ENCODE data around the gene SULT4A1. TPM values are rescaled to one million over a fixed set of nuclear protein-coding genes. Genes with fewer than 3 reads are reported as not detected.

SULT4A1 gene
- total RNA-seq, 4 donors from 2014 or later, result not detected

GRCh38 chr22:43777286-43777685 is 85.0 kb downstream of the SULT4A1 start:
- Histone ChIP-seq H3K36me3 (no peaks in the 10 kb centered on the region), H3K27me3 (no peaks in the 10 kb centered on the region), H3K27ac (no peak overlapping the region), H3K4me3 (replicated peaks in 1 of 3) (no peak overlapping the region), H3K9me3 (no peaks in the 10 kb centered on the region), H3K4me1 (no peaks in the 10 kb centered on the region)
- TF ChIP-seq POLR2A (IDR thresholded peaks at IDR 0.05) (no peak), CTCF (IDR thresholded peaks at IDR 0.05) (no peak)
- 68 to 78% methylated on average over 4 of the region's 4 CpGs for WGBS, 2 donors
- intact Hi-C loops (cut with DNase I), result no loop called here
- DNase-seq, result no peak

GRCh38 chr22:43776081-43776670 is 86.1 kb downstream of the SULT4A1 start:
- Histone ChIP-seq H3K4me1 (no peaks in the 10 kb centered on the region), H3K27ac (no peak overlapping the region), H3K36me3 (no peaks in the 10 kb centered on the region), H3K9me3 (no peaks in the 10 kb centered on the region), H3K27me3 (no peaks in the 10 kb centered on the region), H3K4me3 (replicated peaks in 1 of 3) (no peak overlapping the region)
- intact Hi-C loops (cut with DNase I), result no loop called here
- 75 to 88% methylated on average over 9 of the region's 9 CpGs for WGBS, 2 donors
- DNase-seq, result no peak
- TF ChIP-seq CTCF (IDR thresholded peaks at IDR 0.05) (no peak), POLR2A (IDR thresholded peaks at IDR 0.05) (no peak)

Small RNAs within 50 kb of the gene (small RNA-seq; reads per million reads assigned to genes)
- gene HMGN2P9, result not detected

Other genes with a start within 250 kb of the SULT4A1 start
- gene EFCAB6, start 50.2 kb downstream of the SULT4A1 start, total RNA-seq, result 10 to 100 TPM; 10.9 to 26.1 (median 14.1) TPM
- not detected for gene PNPLA5, start 29.5 kb upstream of the SULT4A1 start, total RNA-seq
- gene PNPLA3, start 61.3 kb upstream of the SULT4A1 start, total RNA-seq, result under 1 TPM in 2 of 4 donors, not detected in 2; 0.11 to 0.13 TPM
- 10 to 100 TPM; 31.9 to 38.3 (median 32.1) TPM for gene SAMM50, start 92.9 kb upstream of the SULT4A1 start, total RNA-seq
- gene PARVB, start 161.8 kb upstream of the SULT4A1 start, total RNA-seq, result 10 to 100 TPM in 2 of 4 donors, 1 to 10 TPM in 2; 6.7 to 34.9 (median 11.0) TPM

All from thyroid gland (tissue), 4 donors.